GM21423 (cell line): ENCODE measurements around the gene AQP12B.
"Not testable (repeated sequence)": the region's sequence is repeated elsewhere in the genome, so short reads cannot be mapped to it uniquely, and the experiment has no call there.

ENCODE experiments used
- ATAC-seq: cut with Tn5 transposase; IDR thresholded peaks from one replicate; pipeline ENCODE4 v1.9.1; 2021; ENCODE audit warnings: mild to moderate bottlenecking, moderate library complexity; ENCODE audit not compliant: unreplicated experiment

Gene AQP12B, protein sequence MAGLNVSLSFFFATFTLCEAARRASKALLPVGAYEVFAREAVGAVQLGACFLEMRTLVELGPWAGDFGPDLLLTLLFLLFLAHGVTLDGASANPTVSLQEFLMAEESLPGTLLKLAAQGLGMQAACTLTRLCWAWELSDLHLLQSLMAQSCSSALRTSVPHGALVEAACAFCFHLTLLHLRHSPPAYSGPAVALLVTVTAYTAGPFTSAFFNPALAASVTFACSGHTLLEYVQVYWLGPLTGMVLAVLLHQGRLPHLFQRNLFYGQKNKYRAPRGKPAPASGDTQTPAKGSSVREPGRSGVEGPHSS

DNA sequence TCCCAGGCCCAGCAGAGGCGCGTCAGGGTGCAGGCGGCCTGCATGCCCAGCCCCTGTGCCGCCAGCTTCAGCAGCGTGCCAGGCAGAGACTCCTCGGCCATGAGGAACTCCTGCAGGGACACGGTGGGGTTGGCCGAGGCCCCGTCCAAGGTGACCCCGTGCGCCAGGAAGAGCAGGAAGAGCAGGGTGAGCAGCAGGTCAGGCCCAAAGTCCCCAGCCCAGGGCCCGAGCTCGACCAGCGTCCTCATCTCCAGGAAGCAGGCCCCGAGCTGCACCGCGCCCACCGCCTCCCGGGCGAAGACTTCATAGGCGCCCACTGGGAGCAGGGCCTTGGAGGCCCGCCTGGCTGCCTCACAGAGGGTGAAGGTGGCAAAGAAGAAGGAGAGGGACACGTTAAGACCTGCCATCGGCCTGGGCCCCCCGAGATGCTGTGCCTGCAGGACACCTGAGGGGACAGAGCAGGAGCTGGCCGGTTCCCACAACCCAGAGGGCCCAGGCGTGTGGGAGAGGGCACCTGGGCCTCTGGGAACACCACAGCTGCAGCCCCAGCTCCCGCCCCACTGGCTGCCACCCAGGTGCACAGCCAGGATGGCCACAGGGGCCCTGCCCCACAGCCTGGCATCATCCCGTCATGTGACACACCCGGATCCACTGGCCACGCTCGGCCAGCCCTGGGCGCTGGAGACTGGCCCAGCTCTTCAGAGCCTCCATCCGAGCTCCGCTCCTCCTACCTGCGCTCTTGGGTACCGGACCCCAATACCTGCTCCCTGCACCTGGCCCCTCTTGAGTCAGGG, at the start of gene AQP12B:
Gene AQP12B, minus strand, starts transcription at position 455 of the 794 bp plus-strand sequence. Its CDS starts 48 bp downstream, at position 407.
- not testable (repeated sequence) for ATAC-seq

DNA sequence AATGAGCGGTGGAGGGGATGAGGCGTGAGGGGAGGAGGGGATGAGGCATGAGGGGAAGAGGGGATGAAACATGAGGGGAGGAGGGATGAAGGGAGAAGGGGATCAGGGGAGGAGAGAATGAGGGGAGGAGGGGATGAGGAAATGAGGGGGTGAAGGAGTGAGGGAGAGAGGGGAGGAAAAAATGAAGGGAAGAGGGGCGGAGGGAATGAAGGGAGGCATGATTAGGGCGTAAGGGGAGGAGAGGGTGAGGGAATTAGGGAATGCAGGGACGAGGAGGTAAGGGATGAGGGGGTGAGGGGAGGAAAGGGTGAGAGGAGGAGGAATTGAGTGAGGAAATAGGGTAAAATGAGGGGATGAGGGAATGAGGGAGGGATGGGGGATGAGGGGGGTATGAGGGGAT, 49.5 kb upstream of the AQP12B start:
- no peak for ATAC-seq

DNA sequence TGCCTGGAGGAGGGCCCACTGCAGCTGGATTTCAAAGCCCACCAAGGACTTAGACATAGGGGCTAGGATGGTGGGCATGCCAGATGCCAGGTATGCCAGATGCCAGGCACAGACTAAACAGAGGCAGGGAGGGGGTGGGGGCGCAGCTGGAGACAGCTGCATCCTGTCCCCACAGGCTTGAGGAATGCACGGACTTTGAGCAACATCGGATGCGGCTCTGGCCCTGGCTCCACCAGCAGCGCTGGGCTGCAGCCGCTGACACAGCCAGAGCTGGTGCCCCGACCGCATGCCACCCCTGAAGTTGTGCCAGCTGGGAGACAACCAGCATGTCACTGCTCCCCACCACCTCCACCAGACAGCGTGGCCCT, 48.5 kb upstream of the AQP12B start:
- ATAC-seq = no peak

DNA sequence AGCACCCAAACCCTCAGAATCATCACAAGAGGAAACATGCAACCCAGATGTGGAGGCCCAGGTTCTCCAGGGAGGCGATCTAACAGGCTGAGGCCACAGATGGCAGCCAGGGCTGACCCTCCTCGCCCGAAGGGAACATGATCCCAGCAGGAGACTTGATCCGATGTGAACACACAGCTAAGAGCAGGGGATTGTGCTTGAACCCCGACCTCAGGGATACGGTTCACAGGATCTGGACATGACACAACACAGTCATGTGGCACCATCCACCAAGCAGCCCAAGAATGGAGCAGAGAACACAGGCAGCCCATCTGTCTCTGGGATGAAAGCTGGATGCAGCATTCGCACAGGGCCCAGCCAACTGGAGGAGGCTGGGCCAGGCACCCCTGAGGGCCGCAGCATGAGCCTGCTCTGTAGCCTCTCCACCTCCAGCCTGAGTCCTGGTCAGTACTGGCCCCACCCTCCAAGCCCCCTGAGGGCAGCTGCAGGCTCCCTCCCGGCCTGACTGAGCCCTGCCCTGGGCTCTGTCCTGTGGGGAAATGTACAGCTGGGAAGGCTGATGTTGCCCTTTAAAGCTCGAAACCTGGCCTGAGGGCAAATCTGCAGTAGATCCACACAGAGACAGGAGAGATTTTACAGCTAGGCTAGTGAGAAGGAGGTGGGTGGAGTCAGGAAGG, 48.0 kb upstream of the AQP12B start:
- ATAC-seq = no peak

DNA sequence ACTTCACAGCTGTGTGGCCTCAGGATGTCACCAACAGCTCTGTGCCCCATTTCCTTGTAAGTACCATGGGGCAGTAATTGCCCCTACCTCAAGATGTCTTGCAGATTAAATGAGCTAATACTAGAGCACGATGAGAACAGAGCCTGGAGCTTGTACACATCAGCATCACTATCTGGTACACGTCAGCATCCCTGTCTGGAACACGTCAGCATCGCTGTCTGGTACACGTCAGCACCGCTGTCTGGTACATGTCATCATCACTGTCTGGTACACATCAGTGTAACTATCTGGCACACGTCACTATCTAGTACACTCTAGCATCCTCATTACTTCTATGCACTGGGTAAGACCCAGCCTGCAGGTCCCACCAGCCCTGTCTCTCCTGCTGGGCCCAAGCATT, 46.1 kb upstream of the AQP12B start:
- no peak for ATAC-seq

DNA sequence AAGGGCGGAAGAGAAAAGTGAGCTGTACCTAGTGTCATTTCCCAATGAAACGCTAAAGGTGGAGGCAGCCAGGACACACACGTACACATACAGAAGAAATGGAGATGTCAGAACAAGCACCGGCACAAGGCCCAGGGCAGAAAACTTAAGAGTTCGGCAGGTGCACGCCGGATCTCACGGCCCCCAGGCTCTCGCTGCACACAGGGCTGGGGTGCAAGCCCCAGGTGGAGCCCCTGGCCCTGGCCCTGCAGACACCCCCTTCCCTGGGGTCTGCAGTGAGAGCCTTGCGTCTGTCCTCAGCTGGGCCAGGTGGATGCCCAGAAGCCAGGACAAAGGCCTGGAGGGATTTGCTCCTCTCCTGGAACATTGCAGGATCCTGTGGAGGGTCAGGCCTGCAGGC, 45.7 kb upstream of the AQP12B start:
- ATAC-seq = no peak

DNA sequence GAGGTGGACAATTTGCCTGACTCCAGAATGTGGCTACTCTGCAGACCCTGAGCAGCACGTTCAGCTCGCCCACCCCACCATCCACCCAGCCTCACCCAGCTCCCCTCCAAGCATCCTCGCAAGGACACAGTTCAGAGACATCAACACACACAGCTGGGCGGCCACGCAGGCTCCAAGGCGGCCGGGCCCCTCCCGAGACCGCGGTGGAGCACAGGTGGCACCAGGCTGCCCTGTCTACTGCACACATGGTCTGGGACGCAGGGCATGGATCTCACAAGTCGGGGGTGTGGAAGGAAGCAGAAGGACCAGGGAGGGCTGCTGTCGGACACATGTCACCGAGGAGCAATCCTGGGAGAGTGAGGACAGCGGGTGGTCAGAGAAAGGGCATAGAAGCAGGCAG, 45.2 kb upstream of the AQP12B start:
- no peak for ATAC-seq

DNA sequence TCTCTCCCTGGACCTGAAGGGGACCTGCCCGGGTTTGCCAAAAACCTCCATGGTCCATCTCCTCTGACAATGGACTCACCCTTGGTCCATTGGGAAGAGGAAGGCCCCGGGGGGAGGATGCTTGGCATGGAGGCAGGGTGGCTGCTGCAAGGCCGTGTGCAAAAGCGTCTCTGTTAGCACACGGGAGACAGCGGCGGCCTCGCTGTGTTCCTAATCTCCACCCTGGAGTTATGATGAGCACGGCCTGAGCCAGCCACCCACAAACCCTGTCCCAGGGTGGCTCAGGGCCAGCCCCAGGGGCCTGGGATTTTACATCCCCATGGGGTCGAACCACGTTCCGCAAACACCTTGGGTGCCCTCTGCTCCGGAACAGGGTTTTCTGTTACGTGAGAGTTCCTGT, 44.8 kb upstream of the AQP12B start:
- ATAC-seq = no peak

DNA sequence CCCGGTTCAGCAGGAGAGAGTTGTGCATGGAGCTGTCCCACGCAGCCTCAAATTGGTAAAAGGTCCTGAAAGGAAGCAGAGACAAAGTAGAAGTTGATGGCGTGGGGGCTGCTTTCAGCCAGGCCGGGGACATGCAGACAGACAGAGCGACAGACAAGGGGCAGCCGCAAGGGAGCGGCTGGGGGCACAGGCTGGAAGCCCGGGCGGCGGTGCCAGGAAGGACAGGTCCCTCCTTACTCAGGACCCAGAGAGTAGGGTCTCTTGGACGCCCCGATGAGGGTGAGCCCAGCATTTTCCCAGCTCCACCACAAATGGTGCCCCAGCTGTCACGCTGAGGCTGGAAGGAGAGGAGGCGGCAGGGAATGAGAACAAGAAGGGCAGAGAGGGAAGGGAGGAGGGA, 44.2 kb upstream of the AQP12B start:
- no peak for ATAC-seq

DNA sequence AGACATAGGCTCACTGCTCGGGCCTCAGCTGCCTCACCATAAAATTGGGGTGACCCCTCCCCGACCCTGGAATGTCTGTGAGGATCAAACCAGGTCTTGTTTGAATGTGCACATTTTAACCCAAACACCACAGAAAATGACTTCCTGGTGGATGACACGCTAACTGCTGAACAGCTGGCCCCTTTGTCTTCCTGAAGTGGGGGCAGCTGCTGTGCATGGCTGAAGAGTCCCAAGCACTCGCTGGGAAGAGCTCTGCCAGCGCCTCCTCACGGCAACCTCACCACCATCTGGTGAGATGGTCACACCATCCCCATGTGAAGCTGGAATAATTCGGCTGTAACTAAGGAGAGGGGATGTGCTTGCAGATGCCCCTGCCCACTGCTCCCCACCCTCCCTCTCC, 43.0 kb upstream of the AQP12B start:
- no peak for ATAC-seq

DNA sequence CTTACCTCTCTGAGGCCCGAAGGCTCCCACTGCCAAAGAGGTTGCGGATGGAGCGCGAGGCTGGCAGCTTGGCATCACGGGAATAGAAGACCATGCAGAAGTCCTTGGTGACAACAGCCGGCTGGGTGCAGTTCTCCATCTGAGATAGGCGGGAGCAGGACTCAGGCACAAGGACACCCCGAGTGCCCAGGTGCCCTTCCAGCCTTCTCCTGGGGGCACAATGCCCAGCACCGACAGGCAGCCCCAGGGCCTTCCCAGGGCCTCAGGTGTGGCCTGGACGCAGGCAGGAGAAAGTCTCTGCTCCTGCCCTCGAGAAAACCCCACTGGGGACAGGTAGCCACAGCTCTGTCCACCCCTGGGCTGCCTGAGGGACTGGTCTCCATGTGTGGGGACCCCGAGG, 42.6 kb upstream of the AQP12B start:
- ATAC-seq = no peak

DNA sequence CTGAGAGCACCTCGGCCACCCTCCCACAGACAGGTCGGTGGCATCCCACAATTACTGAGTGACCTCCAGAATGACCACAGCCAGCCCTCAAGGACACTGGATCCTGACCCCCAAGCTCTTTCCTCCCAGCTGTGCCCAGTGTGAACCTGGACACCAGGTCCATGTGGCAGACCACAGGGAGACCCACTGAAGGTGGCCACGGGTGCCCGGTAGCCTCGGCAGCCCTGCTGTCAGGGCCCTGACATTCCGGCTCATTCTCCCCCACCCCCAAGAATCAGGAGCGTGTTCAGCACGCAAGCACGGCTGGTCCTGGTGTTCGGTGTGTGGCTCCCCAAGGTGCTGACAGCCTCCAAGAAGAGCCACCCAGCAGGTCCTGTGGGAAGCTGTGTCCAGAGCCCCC, 41.7 kb upstream of the AQP12B start:
- no peak for ATAC-seq

DNA sequence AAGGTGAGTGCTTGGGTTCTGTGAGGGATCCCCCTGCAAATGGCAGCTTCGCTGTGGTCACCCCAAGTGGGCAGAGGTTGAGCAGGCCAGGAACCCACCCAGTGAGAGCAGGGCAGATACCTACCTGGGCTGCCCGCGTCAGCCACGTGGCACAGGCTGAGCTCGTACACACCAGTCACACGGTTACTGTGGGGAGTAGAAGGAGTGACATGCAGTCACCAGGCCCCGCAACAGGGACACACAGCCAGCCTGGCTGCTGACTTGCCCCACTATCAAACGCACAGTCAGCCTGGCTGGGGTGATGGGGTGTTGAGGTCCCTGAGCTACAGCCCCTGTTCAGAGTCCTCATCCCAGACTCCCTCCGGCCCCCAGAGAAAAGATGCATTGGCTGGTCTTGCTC, 41.2 kb upstream of the AQP12B start:
- no peak for ATAC-seq

DNA sequence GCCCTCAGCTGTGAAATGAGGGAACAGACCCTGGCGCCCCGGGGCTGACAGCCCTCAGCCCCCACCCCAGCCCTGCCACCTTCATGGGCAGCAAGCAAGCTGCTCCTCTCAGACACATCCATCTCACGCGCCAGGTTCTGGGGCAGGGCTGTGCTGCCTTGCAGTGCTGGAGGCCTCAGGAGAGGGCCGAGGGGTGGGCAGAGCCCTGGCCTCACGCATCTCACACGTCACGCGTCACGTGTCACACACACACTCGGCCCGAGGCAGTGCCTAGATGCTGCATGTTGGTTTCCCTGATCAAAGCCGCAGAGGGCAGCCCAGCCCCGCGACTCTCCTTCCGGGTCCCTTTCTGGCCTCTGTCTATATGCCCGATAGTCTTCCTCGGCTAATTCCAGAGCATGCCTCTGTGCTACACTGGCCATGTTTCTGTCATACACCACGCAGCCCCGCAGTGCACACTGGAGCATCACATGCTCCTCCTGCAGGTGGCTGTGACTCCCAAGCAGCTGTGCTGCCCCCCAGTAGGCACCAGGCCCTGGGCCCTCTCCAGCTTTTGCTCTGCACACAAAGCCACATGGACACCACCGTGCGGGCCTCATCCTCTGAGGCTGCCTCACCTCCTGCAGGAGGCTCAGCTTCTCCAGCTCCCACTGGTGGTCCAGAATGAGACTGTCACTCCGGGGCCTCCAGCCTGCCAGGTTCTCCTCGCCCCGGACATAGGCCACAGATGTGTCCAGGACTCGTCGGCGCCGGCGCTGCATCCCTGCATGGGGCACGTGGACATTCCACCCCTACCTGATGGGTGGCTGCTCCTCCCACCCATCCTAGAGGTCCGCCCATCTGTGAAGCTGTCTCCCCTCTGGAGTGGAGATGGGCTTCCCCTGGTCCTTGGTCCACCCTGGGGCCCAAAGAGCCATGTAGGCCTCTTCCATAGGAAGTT, 40.4 kb upstream of the AQP12B start:
- no peak for ATAC-seq

DNA sequence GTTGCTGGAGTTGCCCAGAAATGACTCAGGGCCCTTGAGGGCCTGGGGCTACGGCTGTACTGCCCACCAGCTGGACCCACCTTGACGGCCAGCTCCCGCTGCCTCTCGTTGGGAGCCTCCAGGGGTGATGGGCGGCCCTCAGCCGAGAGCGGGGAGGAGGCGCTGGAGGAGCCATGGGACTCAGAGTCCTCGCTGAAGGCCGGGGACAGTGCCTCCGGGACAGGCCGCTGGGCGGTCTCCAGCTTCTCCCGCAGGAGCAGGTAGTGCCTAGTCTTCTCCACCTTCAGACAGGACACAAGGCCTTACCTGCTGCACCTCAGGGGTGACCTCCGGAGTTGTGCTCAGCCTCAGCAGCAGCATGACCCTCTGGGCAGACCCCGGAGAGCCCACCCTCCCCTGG, 39.7 kb upstream of the AQP12B start:
- no peak for ATAC-seq

DNA sequence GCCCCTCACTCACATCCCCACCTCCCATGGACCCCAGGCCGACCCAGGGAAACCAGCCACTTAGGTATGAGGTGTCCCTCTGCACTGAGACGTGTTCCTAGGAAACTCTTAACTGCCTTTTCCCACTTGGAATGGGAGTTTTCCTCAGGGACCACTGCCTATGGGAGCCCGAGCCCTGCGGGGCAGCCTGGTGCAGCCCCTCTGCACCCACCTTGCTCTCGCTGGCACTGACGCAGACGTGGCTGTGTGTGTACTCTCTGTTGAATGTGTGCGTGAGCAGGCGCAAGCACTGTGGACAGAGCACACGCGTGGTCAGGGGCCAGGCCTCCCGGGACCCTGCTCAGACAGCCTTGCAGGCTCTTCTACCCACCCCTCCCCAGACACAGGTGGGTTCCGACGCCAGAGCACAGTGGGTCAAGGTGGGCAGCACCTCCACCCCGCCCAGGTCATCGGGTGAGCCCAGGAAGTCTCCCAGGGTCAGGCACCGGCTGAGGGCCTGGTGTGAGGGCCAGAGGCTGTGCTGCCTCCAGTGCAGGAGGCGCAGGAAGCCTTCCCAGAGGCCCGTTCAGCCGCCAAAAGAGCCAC, 39.0 kb upstream of the AQP12B start:
- ATAC-seq = no peak

DNA sequence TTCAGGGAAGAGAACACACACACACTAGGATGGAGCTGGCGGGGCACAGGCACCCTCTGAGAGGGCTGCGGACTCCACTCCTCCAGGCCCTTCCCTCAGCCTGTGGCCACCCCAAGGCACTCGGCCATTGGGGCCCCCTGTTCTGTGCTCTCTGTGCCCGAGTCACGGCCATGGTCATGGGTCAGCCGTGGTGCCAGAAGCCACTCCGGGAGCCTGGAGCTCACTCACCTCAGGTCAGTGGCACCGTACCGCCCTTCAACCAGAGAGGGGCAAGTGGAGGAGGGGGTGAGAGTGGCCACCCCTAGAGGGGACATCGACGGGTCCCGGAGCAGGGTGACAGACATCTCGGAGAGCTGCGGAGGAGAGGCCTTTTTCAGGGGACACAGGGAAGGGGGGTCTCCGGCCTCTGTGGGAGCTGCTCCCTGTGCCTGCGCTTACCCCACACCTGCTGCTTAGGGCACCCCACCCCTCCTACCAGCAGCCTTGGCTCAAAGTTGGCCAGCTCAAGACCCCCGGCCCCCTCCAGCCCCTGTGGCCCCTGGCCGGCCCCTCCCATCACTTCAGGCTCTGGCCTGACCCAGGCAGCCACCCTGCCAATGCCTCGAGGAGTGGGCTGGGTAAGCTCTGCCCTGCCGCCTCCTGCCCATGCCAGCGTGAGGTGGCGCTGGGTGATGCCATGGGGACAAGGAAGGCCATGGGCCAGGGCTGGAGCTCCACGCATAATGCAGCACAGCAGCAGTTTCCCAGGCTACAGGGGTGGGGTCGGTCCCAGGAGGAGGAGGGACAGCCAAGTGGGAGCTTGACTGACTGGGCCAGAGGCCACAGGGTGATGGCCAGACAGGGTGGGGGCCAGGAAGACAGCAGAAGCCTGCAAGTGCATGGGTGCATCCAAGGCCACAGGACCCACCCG, 38.3 kb upstream of the AQP12B start:
- ATAC-seq = no peak

DNA sequence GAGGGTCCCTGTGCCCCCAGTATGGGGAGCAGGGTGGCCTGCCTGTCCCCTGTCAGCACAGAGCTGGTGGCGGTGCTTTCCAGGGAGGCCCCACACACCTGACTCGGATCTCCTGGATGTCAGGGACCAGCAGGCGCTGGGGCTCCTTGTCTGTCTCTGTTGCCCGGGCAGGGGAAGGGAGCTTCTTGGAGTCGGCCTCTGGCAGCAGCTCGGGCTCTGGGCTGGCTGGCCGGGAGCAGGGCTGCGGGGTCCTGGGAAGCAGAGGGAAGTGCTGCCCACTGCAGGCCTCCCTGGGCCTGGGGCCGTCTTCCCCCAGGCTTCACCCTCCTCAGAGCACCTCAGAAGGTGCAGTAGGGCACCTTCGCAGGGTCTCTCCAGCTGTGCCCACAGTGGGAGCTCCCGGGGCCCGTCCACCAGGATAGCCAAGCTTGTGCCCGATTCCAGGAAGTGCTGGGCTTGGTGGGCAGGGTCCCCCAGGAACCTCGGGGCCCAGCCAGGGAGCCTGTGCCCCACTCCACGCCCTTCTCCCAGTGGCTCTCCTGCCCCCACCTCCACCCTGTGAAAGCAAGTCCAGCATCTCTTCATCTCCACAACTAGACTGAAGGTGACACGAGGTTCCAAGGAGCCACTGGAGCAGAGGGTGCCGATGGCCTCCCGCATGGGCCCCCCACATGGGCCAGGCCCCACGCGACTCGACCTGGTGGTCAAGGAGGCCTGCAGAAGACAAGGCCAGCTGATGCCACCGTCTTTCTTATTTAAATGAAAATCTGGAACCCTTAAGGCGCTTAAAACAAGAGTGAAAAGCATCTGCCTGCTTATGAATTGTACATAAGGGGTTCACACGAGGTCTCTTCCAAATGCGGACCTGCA, 37.2 kb upstream of the AQP12B start:
- no peak for ATAC-seq
